SKM-1 (cell line): ENCODE results near the gene LRIT2.
A peak's percentile ranks its signal among the peaks of the same experiment; 100 is the strongest.

ENCODE experiments used
- DNase-seq: peaks from one replicate; lab custom pipeline; 2025; ENCODE audit not compliant: unreplicated experiment; lab: John Stamatoyannopoulos, UW

Gene LRIT2

DNA sequence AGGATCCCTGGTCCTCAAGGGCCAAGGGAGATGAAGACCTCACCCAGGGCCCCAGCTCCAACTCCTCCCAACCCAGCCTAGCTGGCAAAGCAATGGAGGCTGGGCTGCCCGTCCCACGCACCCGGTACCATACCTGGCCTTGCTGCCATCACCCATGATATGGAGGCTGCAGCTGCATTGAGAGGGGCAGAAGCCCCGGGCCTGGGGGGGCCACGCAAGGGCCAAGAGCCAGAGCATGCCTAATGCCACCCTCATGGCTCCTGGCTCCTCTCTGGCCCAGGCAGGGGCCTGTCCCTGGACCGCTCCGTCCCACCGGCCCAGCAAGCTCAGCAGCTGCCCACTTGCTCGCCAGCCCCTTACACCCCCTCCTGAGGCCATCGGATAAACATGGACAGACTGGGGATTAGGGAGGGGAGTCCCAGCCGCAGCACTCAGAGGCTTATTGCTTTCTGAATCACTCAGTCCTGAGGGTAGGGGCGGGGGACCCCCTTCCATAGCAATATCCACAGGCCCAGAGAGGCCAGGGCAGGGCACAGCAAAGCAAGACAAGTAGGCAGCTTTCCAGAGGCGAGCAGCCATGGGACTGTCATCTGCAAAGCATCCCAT lies 15.9 kb upstream of the LRIT2 start, which contains the start of gene LRIT1:
Gene LRIT1, minus strand, starts transcription at position 362 of the 606 bp plus-strand sequence. Its CDS starts 107 bp downstream, at position 255.
- no peak for DNase-seq

- DNase-seq: no peak
These were observed 13.6 kb upstream of the LRIT2 start for GRCh38 chr10:84238909-84239308.

DNA sequence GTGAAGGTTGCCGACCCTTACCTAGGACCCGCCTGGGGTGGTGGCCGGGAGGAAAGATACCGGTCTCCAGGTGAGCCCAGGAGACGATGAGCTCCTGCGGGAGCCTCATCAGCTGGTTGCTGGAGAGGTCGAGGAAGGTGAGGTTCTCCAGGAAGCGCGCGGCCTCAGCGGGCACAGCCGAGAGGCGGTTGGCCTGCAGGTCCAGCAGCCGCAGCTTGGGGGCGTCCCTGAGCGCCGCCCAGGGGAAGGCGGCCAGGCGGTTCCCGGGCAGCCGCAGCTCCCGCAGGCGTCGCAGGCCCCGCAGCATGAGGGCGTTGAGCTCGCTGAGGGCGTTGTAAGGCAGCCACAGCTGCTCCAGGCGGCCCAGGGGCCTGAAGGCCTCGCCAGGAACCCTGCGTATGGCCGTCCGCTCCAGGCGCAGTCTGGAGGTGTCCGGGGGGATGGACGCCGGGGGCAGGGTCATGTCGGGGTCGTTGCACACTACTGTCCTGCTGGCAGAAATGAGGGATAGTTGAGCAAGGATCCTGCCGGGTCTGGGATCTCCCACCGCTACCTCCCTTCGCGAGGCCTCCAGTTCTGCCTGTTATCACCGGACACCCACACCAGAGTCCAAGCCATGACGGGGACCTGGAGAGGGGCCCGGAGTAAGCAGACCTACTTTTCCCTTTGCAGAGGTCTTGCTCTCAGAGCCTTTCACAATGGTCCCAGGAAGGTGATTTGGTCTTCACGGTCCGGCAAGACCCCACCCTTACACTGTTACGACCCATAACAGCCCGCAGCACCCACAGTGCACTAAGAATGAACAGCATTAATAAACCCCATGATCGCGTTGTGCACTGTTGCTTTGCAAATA lies 12.1 kb upstream of the LRIT2 start:
- no peak for DNase-seq

DNA sequence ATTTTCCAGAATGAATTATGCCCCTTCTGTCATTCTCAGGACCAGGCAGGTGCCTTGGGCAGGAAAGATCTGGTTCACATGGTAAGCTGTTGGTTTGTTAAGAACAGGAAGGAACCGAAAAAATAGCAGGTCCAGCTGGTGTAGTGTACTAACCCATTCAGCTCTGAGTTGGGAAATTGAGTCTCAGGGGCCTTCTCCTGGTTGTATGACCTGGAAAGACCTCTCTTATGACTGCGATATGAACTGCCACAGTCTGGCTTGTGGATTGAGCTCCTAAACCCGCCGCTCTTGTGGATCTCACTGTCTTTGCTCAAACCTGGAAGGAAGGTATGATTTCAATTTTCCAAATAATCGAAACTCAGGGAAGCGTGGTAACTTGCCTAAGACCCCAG lies 11.5 kb upstream of the LRIT2 start:
- DNase-seq: no peak

DNA sequence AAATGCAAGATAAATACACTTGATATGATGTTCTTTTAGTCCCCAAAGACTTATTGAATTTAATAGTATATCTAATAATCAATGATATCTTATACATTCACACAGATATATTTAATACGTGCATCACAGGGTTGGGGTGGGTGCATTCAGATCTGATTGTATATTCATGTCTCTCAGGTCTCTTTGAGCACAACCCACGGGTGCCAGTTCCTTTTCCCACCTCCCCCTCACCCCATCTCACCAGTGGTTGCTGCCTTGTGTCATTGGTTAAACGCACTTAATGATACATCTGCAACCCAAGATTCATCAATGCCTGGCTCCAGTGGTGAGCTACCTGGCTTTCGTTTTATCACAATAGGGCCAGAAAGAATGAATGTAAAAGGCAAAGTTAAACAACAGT lies 9.8 kb upstream of the LRIT2 start:
- DNase-seq: no peak

DNA sequence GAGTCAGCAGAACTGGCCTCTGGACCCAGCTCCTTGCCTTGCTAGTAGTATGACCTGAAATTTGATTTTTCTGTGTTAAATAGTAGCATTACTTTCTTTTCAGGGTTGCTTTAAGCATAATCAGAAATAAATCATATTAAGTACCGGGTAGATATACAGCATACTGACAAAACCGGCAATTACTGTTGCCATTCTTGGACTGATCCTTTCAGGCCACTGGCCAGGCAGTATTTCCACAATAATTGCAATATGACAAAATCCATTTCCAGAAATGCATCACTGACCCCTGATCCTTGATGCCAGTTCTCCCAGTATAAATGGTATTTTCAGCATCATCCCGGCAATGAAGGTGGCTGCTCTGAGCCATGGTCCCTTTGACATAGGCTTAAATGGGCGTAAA lies 9.1 kb upstream of the LRIT2 start:
- DNase-seq: no peak

DNA sequence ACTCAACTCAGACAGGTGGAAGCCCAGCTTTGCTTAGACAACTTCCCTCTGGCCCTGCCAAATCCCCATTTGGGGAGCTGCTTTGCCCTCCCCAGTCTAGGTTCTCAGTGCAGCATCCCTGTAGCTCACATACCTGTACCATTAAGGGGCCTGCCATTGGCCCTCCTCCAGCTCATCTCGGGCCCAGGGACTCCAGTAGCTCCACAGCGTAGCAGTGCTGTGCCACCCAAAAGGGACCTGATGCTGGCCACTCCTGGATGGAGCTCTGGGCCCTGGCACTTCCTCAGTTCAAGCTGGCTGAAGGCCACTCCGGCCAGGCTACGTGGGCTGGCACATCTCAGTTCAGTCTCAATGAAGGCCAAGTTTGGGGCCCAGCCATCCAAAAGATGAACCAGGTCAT lies 8.6 kb upstream of the LRIT2 start:
- DNase-seq: no peak

DNA sequence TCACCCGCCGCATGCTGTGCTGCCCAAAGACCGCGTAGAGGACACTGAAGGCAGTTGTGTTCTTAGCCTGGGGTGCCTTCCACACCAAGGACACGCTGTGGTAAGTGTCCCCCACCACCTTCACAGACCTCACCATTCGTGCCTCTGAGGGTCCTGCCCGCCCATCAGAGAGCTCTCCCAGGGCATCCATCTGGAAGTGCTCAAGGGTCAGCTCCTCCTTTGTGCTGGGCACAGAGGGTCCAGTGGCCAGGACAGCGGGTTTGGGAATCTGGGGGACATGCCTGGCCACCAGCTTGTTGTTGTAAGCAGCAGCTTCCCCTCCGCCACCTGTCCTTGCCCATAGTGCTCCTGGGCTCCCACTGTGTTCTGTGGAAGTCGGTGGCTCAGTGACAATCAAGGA lies 7.0 kb upstream of the LRIT2 start:
- no peak for DNase-seq

GRCh38 chr10:84230359-84230758 lies 5.0 kb upstream of the LRIT2 start:
- no peak for DNase-seq

- DNase-seq: no peak
These were observed 2.5 kb upstream of the LRIT2 start for GRCh38 chr10:84227810-84228209.

DNA sequence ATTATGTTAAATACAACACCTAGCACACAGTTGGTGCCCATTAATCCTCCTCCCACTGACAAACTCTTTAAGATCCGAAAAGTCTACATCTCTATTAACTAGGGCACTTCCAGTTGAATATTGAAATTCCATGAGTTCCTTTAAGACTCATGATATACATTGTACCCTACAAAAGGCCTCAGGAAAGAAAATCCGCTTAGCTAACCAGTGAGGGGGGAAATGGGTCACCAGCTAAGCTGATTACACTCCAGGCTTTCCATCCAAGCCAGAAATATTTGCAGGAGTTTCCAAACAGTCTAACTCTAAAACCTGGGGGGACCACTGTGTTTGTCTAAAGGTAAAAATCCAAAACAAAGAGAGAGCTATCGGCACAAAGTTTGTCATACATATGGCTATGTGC lies 1.3 kb upstream of the LRIT2 start:
- no peak for DNase-seq

GRCh38 chr10:84224411-84225028 lies 824 bp downstream of the LRIT2 start:
- no peak for DNase-seq

DNA sequence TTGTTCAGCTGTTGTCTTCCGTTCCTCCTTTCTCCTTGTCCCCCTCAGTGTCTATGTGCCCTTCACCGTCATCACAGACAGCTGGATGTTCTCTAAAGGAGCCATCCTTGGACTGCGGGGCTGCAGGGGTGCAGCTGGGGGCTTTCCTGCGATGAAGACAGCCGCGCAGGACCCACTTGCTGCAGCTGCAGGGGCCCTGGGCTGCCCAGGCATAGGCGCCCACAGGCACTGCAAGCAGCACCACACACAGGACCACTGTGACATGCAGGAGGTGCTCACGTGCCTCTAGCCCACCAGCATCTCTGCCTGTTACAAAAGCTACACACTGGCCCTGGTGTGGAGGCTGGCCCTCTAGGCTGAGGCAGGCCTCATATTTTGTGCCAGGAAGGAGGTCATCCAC lies 3.4 kb downstream of the LRIT2 start:
- no peak for DNase-seq

DNA sequence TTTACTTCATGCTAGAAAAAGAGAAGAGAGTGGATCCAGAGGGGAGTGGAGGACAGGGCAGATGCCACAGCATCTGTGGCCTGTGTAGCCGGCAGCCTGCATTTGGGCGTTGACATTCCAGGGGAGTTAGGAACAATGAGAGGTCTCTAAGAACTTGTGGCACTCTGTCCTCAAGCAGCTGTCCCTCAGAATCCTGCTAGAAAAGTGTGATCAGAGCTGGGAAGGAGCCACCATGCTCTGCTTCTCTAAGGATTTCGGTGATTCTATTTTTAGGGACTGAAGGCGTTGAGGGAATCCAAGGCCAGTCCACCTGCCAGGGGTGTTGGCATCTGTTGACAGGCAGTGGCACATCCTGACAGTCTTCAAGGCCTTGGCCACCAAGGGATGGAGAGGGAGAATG lies 7.6 kb downstream of the LRIT2 start:
- no peak for DNase-seq

DNA sequence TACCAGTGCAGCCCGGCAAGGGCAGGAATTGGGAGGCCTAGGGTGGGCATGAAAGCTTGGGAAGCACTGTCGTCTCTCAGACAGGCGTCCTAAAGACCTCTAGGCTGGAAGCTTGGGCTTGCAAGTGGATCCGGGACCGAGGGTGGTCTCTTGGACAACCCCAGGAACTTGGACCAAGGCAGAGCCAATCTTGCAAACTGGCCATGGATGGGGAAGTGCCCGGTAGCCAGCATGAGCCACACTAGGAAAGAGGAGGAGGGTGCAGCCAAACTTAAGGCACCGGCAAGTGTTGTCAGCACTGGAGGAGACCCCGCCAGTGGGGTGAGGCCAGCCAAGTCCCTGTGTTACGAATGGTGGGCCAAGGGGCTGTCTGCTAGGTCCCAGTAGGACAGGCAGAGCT lies 8.5 kb downstream of the LRIT2 start:
- DNase-seq: no peak

- peak; percentile 3 for DNase-seq
These were observed 10.6 kb downstream of the LRIT2 start for GRCh38 chr10:84214612-84215235.

DNA sequence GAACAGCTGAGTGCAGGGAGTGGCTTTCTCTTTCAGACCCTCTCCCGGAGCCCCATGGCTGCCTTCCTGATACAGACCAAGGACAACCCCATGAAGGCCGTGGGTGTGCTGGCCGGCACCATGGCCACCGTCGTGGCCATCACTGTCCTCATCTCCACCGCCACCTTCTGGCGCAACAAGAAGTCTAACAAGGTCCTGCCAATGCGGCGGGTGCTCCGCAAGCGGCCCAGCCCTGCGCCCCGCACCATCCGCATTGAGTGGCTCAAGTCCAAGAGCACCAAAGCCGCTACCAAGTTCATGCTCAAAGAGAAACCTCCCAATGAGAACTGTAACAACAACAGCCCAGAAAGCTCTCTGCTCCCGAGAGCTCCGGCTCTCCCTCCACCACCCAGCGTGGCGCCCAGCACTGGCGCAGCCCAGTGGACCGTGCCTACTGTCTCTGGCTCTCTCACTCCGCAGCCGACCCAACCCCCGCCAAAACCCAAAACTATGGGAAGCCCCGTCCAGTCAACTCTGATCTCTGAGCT lies 11.2 kb downstream of the LRIT2 start:
- DNase-seq: no peak

GRCh38 chr10:84213076-84213475 lies 12.3 kb downstream of the LRIT2 start:
- no peak for DNase-seq

DNA sequence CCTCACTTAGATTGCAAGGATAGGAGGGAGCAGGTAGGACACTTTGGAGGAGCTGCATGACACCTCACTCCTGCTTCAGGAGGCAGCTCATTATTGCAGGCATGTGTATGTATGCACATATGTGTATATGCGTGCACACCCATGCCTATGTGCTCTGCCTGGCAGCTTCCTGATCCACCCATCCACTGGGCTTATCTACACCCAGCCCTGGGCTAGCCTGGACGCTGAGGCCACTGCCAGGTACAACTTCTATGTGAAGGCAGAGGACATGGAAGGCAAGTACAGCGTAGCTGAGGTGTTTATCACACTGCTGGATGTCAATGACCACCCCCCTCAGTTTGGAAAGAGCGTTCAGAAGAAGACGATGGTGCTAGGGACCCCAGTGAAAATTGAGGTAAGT lies 13.3 kb downstream of the LRIT2 start:
- no peak for DNase-seq

GRCh38 chr10:84211566-84211965 lies 13.8 kb downstream of the LRIT2 start:
- DNase-seq: no peak

DNA sequence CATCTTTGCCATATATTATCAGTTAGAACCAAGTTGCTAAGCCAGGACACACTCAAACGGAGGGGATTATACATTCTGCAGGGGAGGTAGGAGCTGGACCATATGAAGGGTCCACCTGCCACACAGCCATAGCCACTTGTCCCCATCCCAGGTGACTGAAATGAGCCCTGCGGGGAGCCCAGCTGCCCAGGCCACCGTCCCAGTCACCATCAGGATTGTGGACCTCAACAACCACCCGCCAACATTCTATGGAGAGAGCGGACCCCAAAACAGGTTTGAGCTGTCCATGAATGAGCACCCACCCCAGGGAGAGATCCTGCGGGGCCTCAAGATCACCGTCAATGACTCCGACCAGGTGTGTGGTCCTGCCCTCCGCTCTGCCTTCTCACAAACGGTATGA lies 17.3 kb downstream of the LRIT2 start:
- no peak for DNase-seq
